NCI-H526 (cell line): ENCODE results near the gene ZBTB46.
"Not testable (repeated sequence)": the region's sequence is repeated elsewhere in the genome, so short reads cannot be mapped to it uniquely, and the experiment has no call there.

ENCODE experiments used
- DNase-seq, 2 experiments: peaks; one replicate each; lab custom pipeline; 2025; lab: John Stamatoyannopoulos, UW

Gene ZBTB46

DNA sequence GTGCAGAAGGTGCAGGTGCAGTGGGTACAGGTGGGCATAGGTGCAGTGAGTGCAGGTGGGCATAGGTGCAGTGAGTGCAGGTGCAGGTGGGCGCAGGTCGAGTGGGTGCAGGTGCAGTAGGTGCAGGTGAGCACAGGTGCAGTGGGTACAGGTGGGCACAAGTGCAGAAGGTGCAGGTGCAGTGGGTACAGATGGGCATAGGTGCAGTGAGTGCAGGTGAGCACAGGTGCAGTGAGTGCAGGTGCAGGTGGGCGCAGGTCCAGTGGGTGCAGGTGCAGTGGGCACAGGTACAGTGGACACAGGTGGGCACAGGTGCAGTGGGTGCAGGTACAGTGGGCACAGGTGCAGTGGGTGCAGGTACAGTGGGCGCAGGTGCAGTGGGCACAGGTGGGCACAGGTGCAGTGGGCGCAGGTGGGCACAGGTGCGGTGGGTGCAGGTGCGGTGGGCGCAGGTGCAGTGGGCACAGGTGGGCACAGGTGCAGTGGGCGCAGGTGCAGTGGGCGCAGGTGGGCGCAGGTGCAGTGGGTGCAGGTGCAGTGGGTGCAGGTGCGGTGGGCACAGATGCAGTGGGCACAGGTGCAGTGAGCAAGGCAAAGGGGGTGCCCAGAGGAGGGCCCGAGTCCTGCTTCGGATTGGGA, 15.3 kb downstream of the ZBTB46 start:
- DNase-seq, result no peak

DNA sequence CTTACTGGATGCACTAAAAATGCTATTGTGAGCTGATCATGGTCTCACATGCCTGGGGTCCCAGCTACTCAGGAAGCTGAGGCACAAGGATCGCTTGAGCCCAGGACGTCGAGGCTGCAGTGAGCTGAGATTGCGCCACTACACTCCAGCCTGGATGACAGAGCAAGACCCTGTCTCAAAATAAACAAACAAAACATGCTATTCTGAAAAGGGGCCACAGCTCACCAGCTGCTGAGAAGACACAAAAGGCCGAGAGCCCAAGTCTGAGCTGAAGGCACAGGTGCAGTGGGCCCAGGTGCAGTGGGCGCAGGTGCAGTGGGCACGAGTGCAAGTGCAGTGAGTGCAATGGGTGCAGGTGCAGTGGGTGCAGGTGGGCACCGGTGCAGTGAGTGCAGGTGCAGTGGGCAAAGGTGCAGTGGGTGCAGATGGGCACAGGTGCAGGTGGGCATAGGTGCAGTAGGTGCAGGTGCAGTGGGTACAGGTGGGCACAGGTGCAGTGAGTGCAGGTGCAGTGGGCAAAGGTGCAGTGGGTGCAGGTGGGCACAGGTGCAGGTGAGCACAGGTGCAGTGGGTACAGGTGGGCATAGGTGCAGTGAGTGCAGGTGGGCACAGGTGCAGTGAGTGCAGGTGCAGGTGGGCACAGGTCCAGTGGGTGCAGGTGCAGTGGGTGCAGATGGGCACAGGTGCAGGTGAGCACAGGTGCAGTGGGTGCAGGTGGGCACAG, 16.0 kb downstream of the ZBTB46 start:
- no peak for DNase-seq

DNA sequence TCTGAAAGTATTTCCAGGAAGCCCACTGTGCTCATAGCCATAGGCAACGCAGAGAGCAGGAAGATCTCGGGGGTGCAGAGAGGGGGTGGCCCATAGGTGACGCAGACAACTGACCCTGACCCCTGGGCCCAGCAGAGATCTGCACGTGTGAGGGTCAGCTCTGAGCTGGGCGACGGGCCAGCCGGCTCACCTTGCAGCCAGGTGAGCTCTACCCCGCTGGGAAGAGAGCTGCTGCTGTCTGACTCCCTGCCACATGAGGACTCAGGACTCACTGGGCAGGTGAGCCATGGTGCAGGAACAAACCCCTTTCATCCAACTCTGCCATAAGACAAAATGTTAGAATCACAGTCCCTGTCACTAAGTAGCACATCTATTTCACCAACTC, 19.6 kb downstream of the ZBTB46 start:
- DNase-seq, result no peak

DNA sequence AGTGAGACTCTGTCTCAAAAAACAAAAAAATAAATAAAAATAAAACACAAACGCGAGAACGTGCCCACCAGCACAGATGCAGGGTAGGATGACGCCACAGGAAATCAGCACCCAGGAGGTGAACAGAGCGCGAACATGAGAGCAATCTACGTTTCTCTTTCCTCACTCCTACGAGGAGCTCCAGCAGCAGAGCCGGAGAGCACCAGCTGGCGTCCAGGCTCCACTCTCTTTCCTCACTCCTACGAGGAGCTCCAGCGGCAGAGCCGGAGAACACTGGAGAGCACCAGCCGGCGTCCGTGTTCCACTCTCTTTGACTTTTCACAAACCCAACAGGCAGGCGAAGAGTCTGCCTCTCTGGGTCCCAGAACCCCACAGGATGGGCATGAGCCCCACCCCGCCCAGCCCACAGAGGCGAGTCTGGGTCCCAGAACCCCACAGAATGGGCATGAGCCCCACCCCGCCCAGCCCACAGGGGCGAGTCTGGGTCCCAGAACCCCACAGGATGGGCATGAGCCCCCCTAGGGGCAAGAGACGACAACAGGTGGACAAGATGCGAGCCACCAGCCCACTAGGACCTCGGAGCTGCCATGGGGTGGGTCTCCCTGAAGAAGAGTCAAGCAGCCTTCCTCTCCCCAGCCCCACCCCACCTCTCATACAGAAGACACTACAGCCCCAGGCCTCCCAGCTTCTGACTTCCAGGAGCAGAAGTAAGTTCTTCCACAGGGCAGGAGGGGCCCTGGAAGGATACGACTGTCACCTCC, 20.2 kb downstream of the ZBTB46 start:
- no peak for DNase-seq

DNA sequence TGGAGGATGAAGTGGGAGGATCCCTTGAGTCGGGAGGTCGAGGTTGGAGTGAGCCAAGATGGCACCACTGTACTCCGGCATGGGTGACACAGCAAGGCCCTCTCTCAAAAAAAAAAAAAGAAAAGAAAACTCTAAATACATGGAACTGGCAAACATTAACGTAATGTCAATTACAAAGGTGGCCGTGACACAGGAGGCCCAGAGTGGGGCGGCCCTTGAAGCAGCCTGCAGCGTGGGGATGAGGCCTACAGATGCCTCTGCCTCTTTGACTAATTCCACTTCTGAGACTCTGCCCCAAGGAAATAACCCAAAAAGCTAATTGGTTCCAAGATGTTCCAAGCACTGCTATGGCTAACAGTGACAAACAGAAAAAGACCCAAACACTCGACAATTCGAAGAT, 21.2 kb downstream of the ZBTB46 start:
- no peak for DNase-seq

DNA sequence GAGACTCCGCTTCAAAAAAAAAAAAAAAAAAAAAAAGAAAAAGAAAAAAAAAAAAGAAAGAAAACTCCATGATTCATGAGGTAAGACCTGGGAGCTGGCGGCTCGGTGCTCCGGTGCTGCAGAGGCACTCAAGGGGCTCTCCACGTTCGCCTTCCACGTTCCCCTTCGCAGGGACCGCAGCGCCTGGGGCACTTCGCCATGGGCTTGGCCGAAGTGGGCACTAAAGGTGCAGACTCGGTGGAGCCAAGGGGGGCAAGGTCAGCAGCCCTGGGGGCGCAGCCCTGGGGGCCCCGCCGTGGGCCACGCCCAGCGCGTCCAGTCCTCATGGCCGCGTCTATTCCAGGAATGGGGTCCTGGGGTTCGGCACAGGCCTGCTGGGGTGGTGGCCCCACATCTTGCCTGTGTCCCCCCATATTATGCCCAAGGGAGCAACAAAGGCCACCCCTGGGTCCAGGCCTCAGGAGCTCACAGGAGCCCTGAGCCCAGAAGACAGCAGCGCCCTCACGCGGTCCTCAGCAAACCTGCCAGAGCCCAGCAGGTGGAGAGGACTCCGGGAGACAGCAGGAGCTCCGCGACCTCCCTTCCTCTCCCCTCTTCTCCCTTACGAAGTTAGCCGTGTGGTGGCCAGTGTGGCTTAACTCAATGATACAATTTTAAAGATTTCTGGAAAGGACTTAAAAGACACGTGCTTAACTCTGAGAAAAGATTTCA, 21.9 kb downstream of the ZBTB46 start:
- DNase-seq, result no peak

DNA sequence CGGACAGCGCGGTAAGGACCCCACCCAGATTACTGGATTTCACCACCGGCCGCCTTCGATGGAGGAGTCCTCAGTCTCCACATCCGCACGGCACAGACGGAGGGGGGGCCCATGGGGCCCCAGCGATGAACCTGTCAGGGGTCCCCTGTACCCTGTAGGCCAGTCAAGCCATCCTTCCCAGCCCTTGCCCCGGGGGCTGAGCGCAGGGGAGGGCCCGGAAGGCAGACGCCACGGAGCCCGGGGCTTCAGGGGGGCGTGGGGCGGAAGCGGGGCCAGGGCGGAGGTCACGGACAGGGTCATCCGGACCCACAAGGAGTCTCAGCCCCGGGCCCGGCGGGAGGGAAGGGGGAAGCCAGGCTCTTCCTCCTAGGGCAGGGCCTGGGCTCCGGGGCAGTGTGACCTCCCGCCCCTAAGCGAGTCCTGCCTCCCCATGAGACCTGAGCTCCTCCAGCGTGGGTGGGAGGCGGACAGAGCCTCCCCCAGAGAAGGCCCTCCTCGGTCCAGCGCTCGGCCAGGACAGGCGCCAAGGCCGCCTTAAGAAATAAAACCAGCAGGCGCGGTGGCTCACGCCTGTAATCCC, 22.8 kb downstream of the ZBTB46 start:
- DNase-seq, result no peak

DNA sequence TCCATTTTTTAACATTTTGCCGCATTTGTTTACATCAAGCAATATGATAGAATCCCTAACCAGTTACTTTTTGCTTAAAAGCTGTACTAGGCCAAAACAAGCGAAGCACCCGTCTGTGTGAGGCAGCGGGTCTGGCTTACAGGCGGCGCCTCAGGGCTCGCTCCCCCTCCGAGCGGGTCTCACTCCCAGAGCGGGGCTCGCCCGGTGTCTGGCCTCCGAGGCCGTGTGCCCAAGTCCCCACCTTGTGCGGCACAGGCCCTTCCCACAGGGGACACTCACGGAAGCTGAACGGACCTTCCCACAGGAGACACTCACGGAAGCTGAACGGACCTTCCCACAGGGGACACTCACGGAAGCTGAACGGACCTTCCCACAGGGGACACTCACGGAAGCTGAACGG, 23.4 kb downstream of the ZBTB46 start:
- peak; percentile 70 to 89 for DNase-seq

DNA sequence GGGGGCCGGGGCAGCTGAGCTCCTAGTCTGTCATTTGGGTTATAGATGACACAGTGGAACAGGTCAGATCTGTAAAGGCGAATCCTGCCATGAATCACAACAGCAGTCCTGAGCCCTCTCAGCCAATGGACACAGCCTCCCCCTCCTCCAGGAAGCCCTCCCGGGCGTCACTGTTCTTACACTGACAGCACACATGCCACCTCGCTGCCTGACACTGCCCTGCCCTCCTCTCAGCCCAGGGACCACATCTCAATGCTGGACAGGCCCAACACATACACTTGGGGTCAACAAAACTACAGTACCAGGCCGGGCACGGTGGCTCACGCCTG, 26.8 kb downstream of the ZBTB46 start:
- DNase-seq, result no peak

DNA sequence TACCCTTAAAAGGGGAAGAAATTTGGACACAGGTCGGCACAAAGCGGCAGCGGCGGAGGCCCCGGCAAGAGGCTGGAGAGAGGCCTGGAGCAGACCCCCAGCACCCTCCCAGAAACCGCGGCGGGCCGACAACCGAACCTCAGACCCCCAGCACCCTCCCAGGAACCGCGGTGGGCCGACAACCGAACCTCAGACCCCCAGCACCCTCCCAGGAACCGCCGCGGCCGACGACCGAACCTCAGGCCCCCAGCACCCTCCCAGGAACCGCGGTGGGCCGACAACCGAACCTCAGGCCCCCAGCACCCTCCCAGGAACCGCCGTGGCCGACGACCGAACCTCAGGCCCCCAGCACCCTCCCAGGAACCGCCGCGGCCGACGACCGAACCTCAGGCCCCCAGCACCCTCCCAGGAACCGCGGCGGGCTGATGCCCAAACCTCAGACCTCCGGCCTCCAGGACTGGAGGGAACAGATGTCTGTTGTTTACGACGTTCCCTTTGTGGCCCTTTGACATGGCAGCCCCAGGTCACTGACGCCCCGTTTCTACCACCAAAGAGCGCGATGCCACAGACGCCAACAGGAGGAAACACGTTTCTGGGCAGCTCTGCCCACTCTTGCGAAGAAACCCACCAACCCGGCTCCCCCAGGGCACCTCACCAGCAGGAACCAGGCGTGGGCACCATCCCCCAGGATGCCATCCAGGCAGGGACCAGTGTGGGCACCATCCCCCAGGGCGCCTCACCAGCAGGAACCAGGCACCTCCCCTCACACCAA, 28.4 kb downstream of the ZBTB46 start:
- no peak for DNase-seq

DNA sequence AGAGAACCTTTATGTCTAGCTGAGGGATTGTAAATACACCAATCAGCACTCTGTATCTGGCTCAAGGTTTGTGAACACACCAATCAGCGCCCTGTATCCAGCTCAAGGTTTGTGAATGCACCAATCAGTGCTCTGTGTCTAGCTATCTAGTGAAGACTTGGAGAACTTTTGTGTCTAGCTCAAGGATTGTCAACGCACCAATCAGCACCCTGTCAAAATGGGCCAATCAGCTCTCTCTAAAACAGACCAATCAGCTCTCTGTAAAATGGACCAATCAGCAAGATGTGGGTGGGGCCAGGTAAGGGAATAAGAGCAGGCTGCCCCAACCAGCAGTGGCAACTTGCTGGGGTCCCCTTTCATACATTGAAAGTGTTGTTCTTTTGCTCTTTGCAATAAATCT, 29.9 kb downstream of the ZBTB46 start:
- not testable (repeated sequence) for DNase-seq

DNA sequence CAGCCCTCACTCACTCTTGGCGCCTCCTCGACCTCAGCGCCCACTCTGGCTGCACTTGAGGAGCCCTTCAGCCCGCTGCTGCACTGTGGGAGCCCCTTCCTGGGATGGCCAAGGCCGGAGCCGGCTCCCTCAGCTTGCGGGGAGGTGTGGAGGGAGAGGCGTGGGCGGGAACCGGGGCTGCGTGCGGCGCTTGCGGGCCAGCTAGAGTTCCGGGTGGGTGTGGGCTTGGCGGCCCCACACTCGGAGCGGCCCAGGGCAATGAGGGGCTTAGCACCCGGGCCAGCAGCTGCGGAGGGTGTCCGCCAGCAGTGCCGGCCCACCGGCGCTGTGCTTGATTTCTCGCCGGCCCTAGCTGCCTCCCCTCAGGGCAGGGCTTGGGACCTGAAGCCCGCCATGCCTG, 30.7 kb downstream of the ZBTB46 start:
- DNase-seq, result not testable (repeated sequence)

DNA sequence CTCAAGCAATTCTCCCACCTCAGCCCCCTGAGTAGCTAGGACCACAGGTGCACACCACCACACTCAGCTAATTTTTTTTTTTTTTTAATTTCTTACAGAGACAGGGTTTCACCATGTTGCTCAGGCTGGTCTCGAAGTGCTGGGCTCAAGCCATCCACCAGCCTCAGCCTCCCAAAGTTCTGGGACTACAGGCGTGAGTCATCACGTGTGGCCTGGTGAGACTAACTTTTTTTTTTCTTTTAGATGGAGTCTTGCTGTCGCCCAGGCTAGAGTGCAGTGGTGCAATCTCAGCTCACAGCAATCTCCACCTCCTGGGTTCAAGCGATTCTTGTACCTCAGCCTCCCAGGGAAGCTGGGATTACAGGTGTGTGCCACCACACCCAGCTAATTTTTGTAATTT, 31.9 kb downstream of the ZBTB46 start:
- not testable (repeated sequence) for DNase-seq

DNA sequence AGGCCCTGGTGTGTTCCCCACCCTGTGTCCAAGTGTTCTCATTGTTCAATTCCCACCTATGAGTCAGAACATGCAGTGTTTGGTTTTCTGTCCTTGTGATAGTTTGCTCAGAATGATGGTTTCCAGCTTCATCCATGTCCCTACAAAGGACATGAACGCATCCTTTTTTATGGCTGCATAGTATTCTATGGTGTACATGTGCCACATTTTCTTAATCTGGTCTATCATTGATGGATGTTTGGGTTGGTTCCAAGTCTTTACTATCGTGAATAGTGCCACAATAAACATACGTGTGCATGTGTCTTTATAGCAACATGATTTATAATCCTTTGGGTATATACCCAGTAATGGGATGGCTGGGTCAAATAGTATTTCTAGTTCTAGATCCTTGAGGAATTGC, 33.9 kb downstream of the ZBTB46 start:
- DNase-seq, result not testable (repeated sequence)

DNA sequence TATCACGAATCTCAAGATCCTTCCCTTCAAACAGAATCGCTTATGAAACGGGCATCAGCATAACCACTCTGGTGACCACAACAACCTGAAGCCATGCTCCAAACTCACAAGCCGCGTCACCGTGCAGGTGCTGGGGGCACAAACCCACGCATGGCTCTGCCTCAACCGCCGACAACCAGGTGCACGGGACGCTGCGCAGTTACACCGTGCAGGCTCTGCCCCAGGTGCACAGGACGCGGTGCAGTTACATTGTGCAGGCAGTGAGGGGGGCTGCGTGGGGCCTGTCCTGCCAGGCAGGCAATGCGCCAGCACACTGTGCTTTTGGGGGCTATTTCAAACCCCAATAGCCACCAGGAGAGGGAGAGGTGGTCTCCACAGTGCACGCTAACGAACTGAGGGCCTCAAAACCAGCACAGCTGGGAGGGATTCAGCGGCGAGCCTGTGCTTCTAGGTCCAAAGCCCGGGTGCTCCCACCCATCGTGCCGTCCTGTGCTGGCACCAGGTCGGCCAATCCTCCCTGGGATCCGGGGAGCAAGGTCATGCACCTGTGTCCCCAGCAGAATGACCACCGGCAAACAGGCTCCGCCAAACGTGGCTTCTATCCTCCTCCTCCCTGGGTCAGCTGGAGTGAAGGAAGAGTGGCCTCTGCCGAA, 35.8 kb downstream of the ZBTB46 start:
- no peak for DNase-seq

DNA sequence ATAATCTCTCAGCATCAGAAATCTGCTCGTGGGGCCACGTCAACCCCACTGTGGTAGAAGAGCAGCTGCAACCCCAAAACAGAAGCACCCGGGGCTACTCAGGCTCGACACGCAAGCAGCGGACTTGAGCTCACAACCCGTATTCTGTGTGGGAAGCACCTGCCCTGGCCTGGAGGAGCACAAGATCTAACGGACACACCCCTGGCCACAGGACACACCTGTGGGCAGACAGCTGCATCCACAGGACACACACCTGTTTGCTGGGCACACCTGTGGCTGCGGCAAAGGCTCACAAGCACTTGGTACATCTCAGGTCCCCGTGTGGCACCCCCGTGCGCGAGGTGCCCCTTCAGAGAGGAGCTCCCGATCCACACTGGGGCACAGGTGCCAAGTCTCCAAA, 36.5 kb downstream of the ZBTB46 start:
- DNase-seq, result no peak

DNA sequence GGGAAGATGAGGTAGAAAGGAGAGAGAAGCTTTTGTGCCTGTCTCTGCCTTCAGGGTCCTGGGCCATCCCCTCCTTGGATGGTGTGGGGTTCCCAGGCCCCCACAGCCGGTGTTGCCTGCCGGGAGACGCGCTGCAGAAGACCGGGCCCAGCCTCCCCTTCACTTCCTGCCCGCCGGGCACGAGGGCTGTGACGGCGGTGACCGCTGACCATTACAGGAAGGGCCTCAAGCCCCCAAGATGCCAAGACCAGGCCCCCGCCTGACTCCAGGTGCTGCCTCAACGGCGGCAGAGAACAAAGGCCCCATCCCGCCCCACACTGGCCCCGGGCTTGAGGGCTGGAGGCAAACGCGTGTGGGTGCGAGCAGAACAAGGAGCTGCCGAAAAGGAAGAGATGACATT, 38.2 kb downstream of the ZBTB46 start:
- no peak for DNase-seq

DNA sequence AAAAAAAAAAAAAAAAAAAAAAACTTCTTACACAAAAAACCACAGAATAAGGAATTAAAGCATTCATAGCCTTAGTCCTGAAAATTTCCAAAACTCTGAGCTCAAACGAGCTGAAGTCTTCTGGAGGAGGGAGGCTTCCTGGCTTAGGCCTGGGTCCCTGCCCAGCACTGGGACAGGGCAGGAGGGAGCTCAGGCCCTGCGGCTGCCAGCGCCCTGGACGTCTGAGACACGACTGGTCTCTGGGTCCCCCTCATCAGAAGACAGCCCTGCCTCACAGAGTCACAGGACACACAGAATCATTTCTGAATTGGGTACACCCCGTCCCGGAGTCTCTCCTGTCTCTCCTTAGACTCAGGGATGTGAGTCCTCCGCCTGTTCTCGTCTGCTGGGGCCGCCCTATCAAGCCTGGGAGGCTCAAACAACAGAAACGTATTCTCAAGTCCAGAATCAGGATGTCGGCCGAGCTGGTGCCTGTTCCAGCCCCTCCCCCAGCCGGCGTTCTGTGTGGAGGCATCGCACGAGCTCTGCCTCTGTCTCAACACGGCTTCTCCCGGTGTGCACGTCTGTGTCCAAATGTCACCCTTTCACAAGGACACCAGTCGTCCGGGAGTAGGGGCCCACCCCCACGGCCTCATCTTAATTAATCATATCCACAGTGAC, 39.4 kb downstream of the ZBTB46 start:
- DNase-seq, result no peak

DNA sequence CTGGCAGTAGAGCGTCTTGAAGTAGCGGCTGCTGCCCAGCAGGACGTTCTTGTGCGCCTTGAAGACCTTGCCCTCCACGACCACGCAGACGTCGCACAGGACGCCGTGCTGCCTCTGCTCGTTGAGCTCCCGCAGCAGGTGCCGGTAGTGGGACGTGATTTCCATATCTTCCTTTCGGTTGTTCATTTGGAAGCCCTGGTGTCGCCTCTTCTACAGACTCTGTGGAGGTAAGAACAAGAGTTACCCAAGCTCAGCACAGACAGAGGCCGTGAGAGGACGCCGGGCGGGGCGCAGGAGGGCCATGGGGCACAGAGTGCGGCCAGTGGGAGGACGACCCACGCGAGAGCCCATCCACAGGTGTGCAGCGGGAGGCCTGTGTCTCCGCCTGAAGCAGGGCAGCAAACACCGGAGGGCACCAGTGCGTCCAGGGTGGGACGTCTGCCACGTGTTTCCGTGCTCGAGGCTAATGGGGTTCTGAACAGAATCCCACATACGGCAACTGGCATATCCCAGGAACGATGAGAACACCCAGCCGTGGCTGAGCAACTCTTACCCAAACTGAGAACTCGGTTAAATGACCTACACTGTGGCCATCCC, 40.4 kb downstream of the ZBTB46 start:
- DNase-seq, result no peak
